ENCODE measurements around the gene HYAL3. TPM values are rescaled to one million over a fixed set of nuclear protein-coding genes. Genes with fewer than 3 reads are reported as not detected.
"Not testable (repeated sequence)": the region's sequence is repeated elsewhere in the genome, so short reads cannot be mapped to it uniquely, and the experiment has no call there.

HYAL3 gene
- total RNA-seq, 1 experiment from 2014 or later, result 6.9 TPM

- no peak for DNase-seq (ENCODE audit: low read depth)
Measured at GRCh38 chr3:50314816-50315215, 15.6 kb upstream of the HYAL3 start.

GRCh38 chr3:50314342-50314741 is 15.1 kb upstream of the HYAL3 start:
- DNase-seq (ENCODE audit: low read depth), result no peak

GRCh38 chr3:50312041-50312440 is 12.8 kb upstream of the HYAL3 start:
- DNase-seq (ENCODE audit: low read depth), result not testable (repeated sequence)

- DNase-seq (ENCODE audit: low read depth), result peak; percentile 16
Measured at GRCh38 chr3:50304601-50305000, 5.4 kb upstream of the HYAL3 start.

- no peak for DNase-seq (ENCODE audit: low read depth)
Measured at GRCh38 chr3:50303013-50303815, 4.0 kb upstream of the HYAL3 start, which contains the start of gene HYAL1. HYAL1 (minus strand) TSS chr3:50303574; CDS start chr3:50302956, 618 bp downstream.

- DNase-seq (ENCODE audit: low read depth), result no peak
Measured at GRCh38 chr3:50302095-50303012, 3.1 kb upstream of the HYAL3 start.

- DNase-seq (ENCODE audit: low read depth), result no peak
Measured at GRCh38 chr3:50300681-50301254, 1.6 kb upstream of the HYAL3 start.

- peak; percentile 23 for DNase-seq (ENCODE audit: low read depth)
Measured at GRCh38 chr3:50299929-50300680, 900 bp upstream of the HYAL3 start.

GRCh38 chr3:50299638-50299928 is 378 bp upstream of the HYAL3 start:
- DNase-seq (ENCODE audit: low read depth), result no peak

- DNase-seq (ENCODE audit: low read depth), result no peak
Measured at GRCh38 chr3:50297896-50298725, 1.1 kb downstream of the HYAL3 start.

- DNase-seq (ENCODE audit: low read depth), result no peak
Measured at GRCh38 chr3:50297384-50297775, 1.8 kb downstream of the HYAL3 start.

- no peak for DNase-seq (ENCODE audit: low read depth)
Measured at GRCh38 chr3:50296721-50297383, 2.4 kb downstream of the HYAL3 start.

- no peak for DNase-seq (ENCODE audit: low read depth)
Measured at GRCh38 chr3:50295553-50296431, 3.4 kb downstream of the HYAL3 start.

- DNase-seq (ENCODE audit: low read depth), result no peak
Measured at GRCh38 chr3:50294492-50295403, 4.5 kb downstream of the HYAL3 start.

- no peak for DNase-seq (ENCODE audit: low read depth)
Measured at GRCh38 chr3:50294089-50294488, 5.1 kb downstream of the HYAL3 start.

- no peak for DNase-seq (ENCODE audit: low read depth)
Measured at GRCh38 chr3:50293079-50293801, 6.0 kb downstream of the HYAL3 start.

Data from LHCN-M2 (cell line).